IMR-90 (cell line): ENCODE results near the gene MTIF3. TPM values are rescaled to one million over a fixed set of nuclear protein-coding genes. Genes with fewer than 3 reads are reported as not detected.

ENCODE experiments used
- ATAC-seq: fragments of 200-7000 bp; cut with Tn5 transposase; 2 replicates; pipeline ENCODE4 v1.9.1; 2020; ENCODE audit warnings: low read depth, mild to moderate bottlenecking, moderate library complexity
- BruUV-seq: library from RNA; stranded (reverse); fragments of 400-500 nt; replicated peaks from 2 replicates; lab custom pipeline; 2021; lab: Mats Ljungman, UMichigan
- CTCF ChIA-PET: fragments of 300-600 bp; formaldehyde crosslinking; extraction: SDS; loops from one replicate; lab custom pipeline; 2021; ENCODE audit warnings: antibody characterized with exemption; lab: Yijun Ruan, JAX
- POLR2A ChIA-PET: fragments of 300-600 bp; sonication (Branson Sonifier 250); formaldehyde crosslinking; loops from one replicate; lab custom pipeline; 2022; ENCODE audit warnings: antibody characterized with exemption; ENCODE audit not compliant: unreplicated experiment; lab: Charles Lee
- DNase-seq: peaks from one replicate; pipeline ENCODE4 v3.0.0; 2013
- H2AFZ ChIP-seq: replicated peaks from 2 replicates; pipeline ENCODE3; 2013; ENCODE audit warnings: low read length, mild to moderate bottlenecking; ENCODE audit not compliant: poor library complexity
- H2AK5ac ChIP-seq: 2 replicates; pipeline ENCODE4 v1.6.1; 2013; ENCODE audit warnings: low read depth, low read length, inconsistent platforms
- H2AK9ac ChIP-seq: replicated peaks from 2 replicates; pipeline ENCODE3; 2013; ENCODE audit warnings: mild to moderate bottlenecking, low read depth, low read length, moderate library complexity; ENCODE audit not compliant: poor library complexity
- H2BK120ac ChIP-seq: 2 replicates; pipeline ENCODE4 v1.6.1; 2013; ENCODE audit warnings: low read depth, low read length, inconsistent platforms
- H2BK15ac ChIP-seq: 3 replicates; pipeline ENCODE4 v1.6.1; 2013; ENCODE audit warnings: low read depth, low read length, inconsistent platforms
- H2BK20ac ChIP-seq: 2 replicates; pipeline ENCODE4 v1.6.1; 2013; ENCODE audit warnings: low read depth, mild to moderate bottlenecking, inconsistent platforms, low read length, moderate library complexity
- H2BK5ac ChIP-seq: 2 replicates; pipeline ENCODE4 v1.6.1; 2013; ENCODE audit warnings: mild to moderate bottlenecking, low read depth, low read length, inconsistent platforms; ENCODE audit not compliant: poor library complexity, severe bottlenecking
- H3K14ac ChIP-seq: replicated peaks from 2 replicates; pipeline ENCODE4 v1.6.1; 2013; ENCODE audit warnings: low read depth, low read length, inconsistent platforms
- H3K18ac ChIP-seq: 2 replicates; pipeline ENCODE4 v1.6.1; 2013; ENCODE audit warnings: low read depth, low read length, control low read depth
- H3K23ac ChIP-seq: 2 replicates; pipeline ENCODE4 v1.6.1; 2013; ENCODE audit warnings: low read depth, low read length, inconsistent platforms
- H3K27ac ChIP-seq: 2 replicates; pipeline ENCODE4 v1.5.1; 2013; ENCODE audit warnings: mild to moderate bottlenecking, control low read depth, low read length; ENCODE audit not compliant: insufficient read depth
- H3K27me3 ChIP-seq: 2 replicates; pipeline ENCODE4 v1.6.1; 2013; ENCODE audit warnings: low read length; ENCODE audit not compliant: control insufficient read depth, insufficient read depth
- H3K36me3 ChIP-seq: 2 replicates; pipeline ENCODE4 v1.6.1; 2013; ENCODE audit warnings: low read length, mixed read lengths; ENCODE audit not compliant: control insufficient read depth, insufficient read depth
- H3K4ac ChIP-seq: 2 replicates; pipeline ENCODE4 v1.6.1; 2013; ENCODE audit warnings: low read depth, low read length, inconsistent platforms
- H3K4me1 ChIP-seq: 2 replicates; pipeline ENCODE4 v1.6.1; 2013; ENCODE audit warnings: low read length, mixed read lengths; ENCODE audit not compliant: control insufficient read depth, insufficient read depth
- H3K4me2 ChIP-seq: 2 replicates; pipeline ENCODE4 v1.6.1; 2013; ENCODE audit warnings: low read depth, mild to moderate bottlenecking, control low read depth, low read length, moderate library complexity
- H3K4me3 ChIP-seq: 2 replicates; pipeline ENCODE4 v1.5.1; 2013; ENCODE audit warnings: low read depth, mild to moderate bottlenecking, control low read depth, low read length, moderate library complexity; ENCODE audit not compliant: insufficient read depth
- H3K56ac ChIP-seq: 2 replicates; pipeline ENCODE4 v1.6.1; 2013; ENCODE audit warnings: low read length, inconsistent platforms; ENCODE audit not compliant: insufficient read depth; ENCODE audit errors: extremely low read depth
- H3K79me1 ChIP-seq, 2 experiments: 2 replicates each; pipeline ENCODE4 v1.6.1; 2013; ENCODE audit warnings: low read length in 2 of 2, inconsistent platforms in 1 of 2, low read depth in 1 of 2
- H3K9ac ChIP-seq: 2 replicates; pipeline ENCODE4 v1.6.1; 2013; ENCODE audit warnings: low read depth, low read length, control low read depth
- H3K9me1 ChIP-seq: 2 replicates; pipeline ENCODE4 v1.6.1; 2013; ENCODE audit warnings: low read length, inconsistent platforms; ENCODE audit not compliant: insufficient read depth
- H3K9me3 ChIP-seq: 2 replicates; pipeline ENCODE4 v1.6.1; 2013; ENCODE audit warnings: low read length; ENCODE audit not compliant: control insufficient read depth, insufficient read depth
- H4K20me1 ChIP-seq: 2 replicates; pipeline ENCODE4 v1.6.1; 2013; ENCODE audit warnings: low read length, inconsistent platforms; ENCODE audit not compliant: insufficient read depth
- H4K5ac ChIP-seq: 2 replicates; pipeline ENCODE4 v1.6.1; 2013; ENCODE audit warnings: mild to moderate bottlenecking, low read depth, low read length, control low read depth
- H4K8ac ChIP-seq, 2 experiments: 2 replicates each; pipeline ENCODE4 v1.6.1; 2013; ENCODE audit warnings: low read depth in 2 of 2, low read length in 2 of 2, control low read depth in 1 of 2, inconsistent platforms in 1 of 2
- H4K91ac ChIP-seq: 2 replicates; pipeline ENCODE4 v1.6.1; 2013; ENCODE audit warnings: low read depth, low read length, inconsistent platforms; ENCODE audit not compliant: insufficient read depth
- BHLHE40 ChIP-seq: fragments of 150-350 bp; IDR thresholded peaks from 2 replicates; pipeline ENCODE4 v1.6.1; 2016; ENCODE audit warnings: mild to moderate bottlenecking, low read depth, low read length
- FOS ChIP-seq: fragments of 150-350 bp; IDR thresholded peaks from 2 replicates; pipeline ENCODE4 v1.6.1; 2016; ENCODE audit warnings: low read depth, low read length
- MAZ ChIP-seq: IDR thresholded peaks from 2 replicates; pipeline ENCODE4 v1.6.1; 2012; ENCODE audit warnings: low read depth, mild to moderate bottlenecking, low read length, improper control_type of control experiment, moderate library complexity, borderline replicate concordance
- POLR2A ChIP-seq: IDR thresholded peaks from 2 replicates; pipeline ENCODE4 v1.6.1; 2012; ENCODE audit warnings: mild to moderate bottlenecking, low read depth, low read length
- RAD21 ChIP-seq: IDR thresholded peaks from 2 replicates; pipeline ENCODE4 v1.6.1; 2012; ENCODE audit warnings: low read length, improper control_type of control experiment
- RFX5 ChIP-seq: IDR thresholded peaks from 2 replicates; pipeline ENCODE4 v1.8.0; 2012; ENCODE audit warnings: low read depth, mild to moderate bottlenecking, low read length, moderate library complexity
- USF2 ChIP-seq: fragments of 150-350 bp; IDR thresholded peaks from 2 replicates; pipeline ENCODE4 v1.6.1; 2017; ENCODE audit warnings: mild to moderate bottlenecking, antibody characterized with exemption, low read length, low read depth
- WGBS, 2 experiments: methylation state at CpG; one replicate each; pipeline versions ENCODE4 v1.1.5 to v1.1.7; 2013; ENCODE audit warnings: missing lambda C conversion rate in 2 of 2; ENCODE audit not compliant: insufficient read length in 1 of 2; ENCODE audit errors: extremely low coverage in 2 of 2; 5-methylcytosine and 5-hydroxymethylcytosine counted together
- dilution Hi-C: fragments of 300-500 bp; cut with HindIII; formaldehyde crosslinking; loops from one replicate; pipeline ENCODE4 v1.14.3; 2018; ENCODE audit warnings: low sequenced_read_pairs; ENCODE audit not compliant: unreplicated experiment
- in situ Hi-C: fragments of 300-500 bp; cut with MboI; formaldehyde crosslinking; loops from 3 replicates; pipeline ENCODE4 v1.14.3; 2019; ENCODE audit warnings: low sequenced_read_pairs, inconsistent platforms, mixed read lengths
- intact Hi-C: fragments of 100-400 bp; cut with micrococcal nuclease; formaldehyde crosslinking; loops from 2 replicates; pipeline ENCODE4 v1.10.0; 2022
- polyA plus RNA-seq, 3 experiments: library from polyadenylated mRNA; depleted of rRNA; stranded (reverse); fragments of >200 nt; gene quantifications; 2 replicates each; pipeline ENCODE4 v1.2.3, GENCODE V29; 2012; ENCODE audit warnings: low replicate concordance in 1 of 3
- total RNA-seq: library from RNA; depleted of rRNA; stranded (reverse); fragments of >200 nt; gene quantifications from 2 replicates; pipeline ENCODE4 v1.2.3, GENCODE V29; 2012

MTIF3 gene
- total and polyA plus RNA-seq, 2 of the 4 experiments (the other 2 are of a cell fraction) = 31.7 to 41.0 TPM

DNA sequence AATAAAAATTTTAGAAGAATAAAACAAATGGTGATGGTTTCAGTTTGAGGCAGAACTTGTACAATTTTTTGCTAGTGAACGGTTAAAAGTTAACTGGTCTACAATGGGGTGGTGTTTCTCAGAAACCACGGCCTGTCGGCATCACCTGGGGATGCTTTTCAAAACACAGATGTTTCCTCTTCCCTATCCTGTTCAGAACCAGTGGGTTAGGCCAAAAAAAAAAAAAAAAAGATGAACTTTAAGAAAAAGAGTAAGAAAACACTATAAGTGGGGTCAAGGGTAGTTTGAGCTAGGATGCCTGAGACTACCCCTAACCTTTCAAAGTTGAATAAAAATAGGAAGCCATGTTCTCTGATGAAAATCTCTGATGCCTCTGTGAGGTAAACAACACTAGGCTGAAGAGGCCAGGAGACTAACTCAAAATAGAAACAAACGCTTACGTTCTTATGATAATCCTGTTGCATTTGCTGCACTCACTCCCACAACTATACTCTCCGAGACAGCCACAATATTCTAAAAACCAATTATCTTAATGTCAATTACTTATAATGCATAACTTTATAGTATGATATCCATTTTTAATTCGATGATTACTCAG is 3.3 kb downstream of the MTIF3 start:
- ATAC-seq = no peak
- Histone ChIP-seq H3K9me3 (no peaks in the 10 kb centered on the region), H3K56ac (no peak overlapping the region), H2BK20ac (no peak overlapping the region), H3K27me3 (no peaks in the 10 kb centered on the region), H4K91ac (no peak overlapping the region), H3K4me3 (no peak overlapping the region), H3K9ac (no peak overlapping the region), H2BK120ac (no peak overlapping the region), H4K20me1 (no peaks in the 10 kb centered on the region), H3K36me3 (peaks cover 3% of the 10 kb centered on the region), H2AFZ (no peak overlapping the region), H3K9me1 (peaks cover 7% of the 10 kb centered on the region), H2AK5ac (no peak overlapping the region), H3K4me1 (peaks cover 4% of the 10 kb centered on the region), H2BK5ac (no peak overlapping the region), H3K4ac (no peak overlapping the region), H3K27ac (no peak overlapping the region), H4K8ac (no peak overlapping the region), H3K79me1 (peaks cover 13 to 39% of the 10 kb centered on the region in 2 experiments), H3K18ac (no peak overlapping the region), H3K14ac (no peak overlapping the region), H4K5ac (no peak overlapping the region), H2AK9ac (no peak overlapping the region), H2BK15ac (no peak overlapping the region), H3K4me2 (no peak overlapping the region), H3K23ac (no peak overlapping the region)
- no peak for DNase-seq
- ChIA-PET POLR2A (no interaction called here), CTCF (interaction anchor here (0.6 kb wide), 2 partner anchors 32 to 72 kb away, joined by 3 read pairs; no protein-coding TSS in a partner anchor)
- intact Hi-C loops (no loop called here), in situ Hi-C loops (no loop called here), dilution Hi-C loops (no loop called here)
- no CpG with 5 or more reads among the region's 7 CpGs for WGBS, 2 experiments
- TF ChIP-seq FOS = no peak
- TF ChIP-seq RAD21 = no peak
- TF ChIP-seq RFX5 = no peak
- no peak for TF ChIP-seq USF2
- no peak for TF ChIP-seq BHLHE40
- no peak for TF ChIP-seq POLR2A
- no peak for TF ChIP-seq MAZ
- BruUV-seq = no TSS peak
